Testis (tissue), 3 donors: Measurements from ENCODE around the gene RALGPS1. TPM values are rescaled to one million over a fixed set of nuclear protein-coding genes. Genes with fewer than 3 reads are reported as not detected.

ENCODE experiments used
- DNase-seq: peaks from one replicate; pipeline ENCODE4 v3.0.0-alpha.2; 2019
- H3K27ac ChIP-seq, 2 donors: fragments of 200-600 bp; sonication (generic); one replicate each; pipeline ENCODE4 v1.5.1; 2019
- H3K27me3 ChIP-seq: fragments of 200-600 bp; sonication (generic); one replicate; pipeline ENCODE4 v1.5.1; 2019
- H3K36me3 ChIP-seq: fragments of 200-600 bp; sonication (generic); one replicate; pipeline ENCODE4 v1.5.1; 2017; ENCODE audit warnings: low read depth; ENCODE audit errors: missing control alignments
- H3K4me1 ChIP-seq: fragments of 200-600 bp; sonication (generic); one replicate; pipeline ENCODE4 v1.5.1; 2019
- H3K4me3 ChIP-seq, 2 donors: fragments of 200-600 bp; sonication (generic); one replicate each; pipeline ENCODE4 v1.5.1; 2017 to 2019
- H3K9me3 ChIP-seq: fragments of 200-600 bp; sonication (generic); one replicate; pipeline ENCODE4 v1.5.1; 2017
- CTCF ChIP-seq, 3 experiments: fragments of 450-650 bp in 2 of 3; fragments of 200-600 bp in 1 of 3; sonication (generic) in 1 of 3; IDR thresholded peaks; one replicate each; pipeline ENCODE4 v1.5.1; 2016 to 2019; ENCODE audit warnings: antibody characterized with exemption in 3 of 3, mild to moderate bottlenecking in 2 of 3, moderate library complexity in 1 of 3
- POLR2A ChIP-seq: fragments of 450-650 bp; IDR thresholded peaks from one replicate; pipeline ENCODE4 v1.6.1; 2017; ENCODE audit warnings: antibody characterized with exemption, mild to moderate bottlenecking, moderate library complexity
- WGBS, 2 donors: methylation state at CpG; one replicate each; pipeline ENCODE4 v1.1.5; 2018; 5-methylcytosine and 5-hydroxymethylcytosine counted together
- intact Hi-C: fragments of 100-400 bp; cut with DNase I; formaldehyde crosslinking; loops from one replicate; pipeline ENCODE4 v1.15.1; 2023; ENCODE audit warnings: low total_unique reads
- polyA plus RNA-seq: library from polyadenylated mRNA; stranded (reverse); fragments of 350-450 nt; fragmentation: Illumina TruSeq; extraction: RNeasy Lipid Tissue Mini Kit (QIAGEN cat#74804); gene quantifications from one replicate; pipeline ENCODE4 v1.2.3, GENCODE V29; 2014; ENCODE audit warnings: low read depth, low replicate concordance; ENCODE audit not compliant: insufficient read depth
- total RNA-seq, 2 donors: library from RNA; depleted of rRNA; stranded (reverse); fragments of >200 nt; gene quantifications; one replicate each; pipeline ENCODE4 v1.2.3, GENCODE V29; 2016

The RALGPS1 gene
- total and polyA plus RNA-seq, 3 donors from 2014 or later = 35.9 to 48.6 (median 36.9) TPM

- DNase-seq = no peak
- Histone ChIP-seq H3K4me1 (no peaks in the 10 kb centered on the region), H3K9me3 (no peaks in the 10 kb centered on the region), H3K27ac (no peak overlapping the region), H3K27me3 (no peaks in the 10 kb centered on the region), H3K36me3 (no peaks in the 10 kb centered on the region), H3K4me3 (no peak overlapping the region)
- intact Hi-C loops = no loop called here
- 77 to 86% methylated on average over 6 of the region's 6 CpGs for WGBS, 2 donors
- TF ChIP-seq CTCF (IDR thresholded peaks at IDR 0.05) = no peak
- TF ChIP-seq POLR2A = no peak
Measured at GRCh38 chr9:127007638-127008037, 93.1 kb downstream of the RALGPS1 start.

- H3K4me1 ChIP-seq = no peaks in the 10 kb centered on the region
- no peak overlapping the region for H3K27ac ChIP-seq
- no peak for DNase-seq
- no peaks in the 10 kb centered on the region for H3K9me3 ChIP-seq
- no peaks in the 10 kb centered on the region for H3K27me3 ChIP-seq
- no peaks in the 10 kb centered on the region for H3K36me3 ChIP-seq
- 79 to 100% methylated on average over 1 of the region's 1 CpG for WGBS, 2 donors
- intact Hi-C loops = no loop called here
- no peak overlapping the region for H3K4me3 ChIP-seq
- TF ChIP-seq CTCF (IDR thresholded peaks at IDR 0.05) = no peak
- no peak for TF ChIP-seq POLR2A
Measured at GRCh38 chr9:127008076-127008475, 93.5 kb downstream of the RALGPS1 start.

- Histone ChIP-seq H3K4me3 (no peak overlapping the region), H3K36me3 (no peaks in the 10 kb centered on the region), H3K27me3 (no peaks in the 10 kb centered on the region), H3K9me3 (no peaks in the 10 kb centered on the region), H3K4me1 (no peaks in the 10 kb centered on the region), H3K27ac (no peak overlapping the region)
- intact Hi-C loops = no loop called here
- TF ChIP-seq POLR2A = no peak
- no peak for TF ChIP-seq CTCF (IDR thresholded peaks at IDR 0.05)
- 80 to 88% methylated on average over 6 of the region's 6 CpGs for WGBS, 2 donors
- DNase-seq = no peak
Measured at GRCh38 chr9:127011772-127012171, 97.2 kb downstream of the RALGPS1 start.

GRCh38 chr9:127012250-127012649 is 97.7 kb downstream of the RALGPS1 start:
- H3K4me3 ChIP-seq = no peak overlapping the region
- no peaks in the 10 kb centered on the region for H3K9me3 ChIP-seq
- intact Hi-C loops = no loop called here
- H3K36me3 ChIP-seq = no peaks in the 10 kb centered on the region
- WGBS, 2 donors = 92 to 96% methylated on average over 6 of the region's 6 CpGs
- DNase-seq = no peak
- H3K27me3 ChIP-seq = no peaks in the 10 kb centered on the region
- no peak overlapping the region for H3K27ac ChIP-seq
- no peak for TF ChIP-seq POLR2A
- no peak for TF ChIP-seq CTCF (IDR thresholded peaks at IDR 0.05)
- no peaks in the 10 kb centered on the region for H3K4me1 ChIP-seq

GRCh38 chr9:127013597-127013996 is 99.0 kb downstream of the RALGPS1 start:
- DNase-seq = no peak
- H3K9me3 ChIP-seq = no peaks in the 10 kb centered on the region
- no peak for TF ChIP-seq POLR2A
- no peak for TF ChIP-seq CTCF (IDR thresholded peaks at IDR 0.05)
- H3K27ac ChIP-seq = no peak overlapping the region
- intact Hi-C loops = no loop called here
- H3K4me3 ChIP-seq = no peak overlapping the region
- WGBS, 2 donors = 86 to 90% methylated on average over 5 of the region's 5 CpGs
- no peaks in the 10 kb centered on the region for H3K27me3 ChIP-seq
- H3K36me3 ChIP-seq = no peaks in the 10 kb centered on the region
- no peaks in the 10 kb centered on the region for H3K4me1 ChIP-seq
